ENCODE measurements around the gene NTM.

DNA sequence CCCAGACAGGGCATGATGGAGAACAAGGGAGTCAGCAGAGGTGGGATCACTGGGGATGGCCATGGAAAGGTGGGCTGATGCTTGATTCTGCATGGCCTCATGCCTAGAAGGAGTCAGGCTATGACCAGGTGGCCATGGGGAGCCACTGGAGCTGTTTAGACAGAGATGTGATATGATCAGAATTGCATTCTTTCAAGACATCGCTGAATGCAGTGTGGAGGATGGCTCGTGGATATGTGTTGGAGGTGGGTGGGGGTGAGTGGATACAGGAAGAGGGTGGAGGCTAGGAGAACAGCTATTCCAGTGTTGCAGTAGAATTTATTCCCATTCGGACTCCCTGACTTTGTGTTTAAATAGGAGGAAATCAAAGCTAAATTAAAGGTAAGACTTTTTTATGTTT, 841.1 kb downstream of the NTM start:
- TF ChIP-seq CTCF (conservative IDR thresholded peaks at IDR 0.05) (no peak), ZFX (IDR thresholded peaks at IDR 0.05) (no peak)

Measured in C4-2B (cell line).